Measurements from ENCODE around the gene MCU. TPM values are rescaled to one million over a fixed set of nuclear protein-coding genes. Genes with fewer than 3 reads are reported as not detected.

The MCU gene
- total RNA-seq, 1 donor from 2014 or later: 21.7 TPM

GRCh38 chr10:72782649-72783330 is 90.8 kb downstream of the MCU start:
- Mint-ChIP-seq H3K9me3 (peaks cover 8% of the 10 kb centered on the region), H3K27ac (ENCODE audit: unreplicated experiment) (no peak overlapping the region), H3K4me3 (no peak overlapping the region), H3K36me3 (ENCODE audit: low read depth) (peaks cover 3% of the 10 kb centered on the region), H3K4me1 (peaks cover 29% of the 10 kb centered on the region), H3K27me3 (ENCODE audit: low read depth) (no peaks in the 10 kb centered on the region)
- DNase-seq (ENCODE audit: low read depth, low spot score): no peak
- TF ChIP-seq CTCF (conservative IDR thresholded peaks at IDR 0.05): no peak

- Mint-ChIP-seq H3K4me3 (no peak overlapping the region), H3K27ac (ENCODE audit: unreplicated experiment) (no peak overlapping the region), H3K4me1 (peaks cover 29% of the 10 kb centered on the region), H3K36me3 (ENCODE audit: low read depth) (peaks cover 3% of the 10 kb centered on the region), H3K27me3 (ENCODE audit: low read depth) (no peaks in the 10 kb centered on the region), H3K9me3 (peaks cover 8% of the 10 kb centered on the region)
- DNase-seq (ENCODE audit: low read depth, low spot score): no peak
- no peak for TF ChIP-seq CTCF (conservative IDR thresholded peaks at IDR 0.05)
Measured at GRCh38 chr10:72783410-72783833, 91.5 kb downstream of the MCU start.

GRCh38 chr10:72784551-72785351 is 92.8 kb downstream of the MCU start:
- peaks cover 3% of the 10 kb centered on the region for H3K9me3 Mint-ChIP-seq
- no peak for TF ChIP-seq CTCF (conservative IDR thresholded peaks at IDR 0.05)
- peaks cover 29% of the 10 kb centered on the region for H3K4me1 Mint-ChIP-seq
- H3K36me3 Mint-ChIP-seq (ENCODE audit: low read depth): no peaks in the 10 kb centered on the region
- peak; percentile 36 for DNase-seq (ENCODE audit: low read depth, low spot score)
- no peak overlapping the region for H3K4me3 Mint-ChIP-seq
- H3K27ac Mint-ChIP-seq (ENCODE audit: unreplicated experiment): no peak overlapping the region
- H3K27me3 Mint-ChIP-seq (ENCODE audit: low read depth): no peaks in the 10 kb centered on the region

- Mint-ChIP-seq H3K9me3 (no peaks in the 10 kb centered on the region), H3K27ac (ENCODE audit: unreplicated experiment) (no peak overlapping the region), H3K4me1 (peaks cover 29% of the 10 kb centered on the region), H3K27me3 (ENCODE audit: low read depth) (no peaks in the 10 kb centered on the region), H3K4me3 (no peak overlapping the region), H3K36me3 (ENCODE audit: low read depth) (no peaks in the 10 kb centered on the region)
- TF ChIP-seq CTCF (conservative IDR thresholded peaks at IDR 0.05): no peak
- no peak for DNase-seq (ENCODE audit: low read depth, low spot score)
Measured at GRCh38 chr10:72785409-72785808, 93.5 kb downstream of the MCU start.

GRCh38 chr10:72790216-72790990 is 98.5 kb downstream of the MCU start:
- no peaks in the 10 kb centered on the region for H3K27me3 Mint-ChIP-seq (ENCODE audit: low read depth)
- H3K4me3 Mint-ChIP-seq: no peak overlapping the region
- H3K4me1 Mint-ChIP-seq: peaks cover 12% of the 10 kb centered on the region
- no peak for TF ChIP-seq CTCF (conservative IDR thresholded peaks at IDR 0.05)
- no peak overlapping the region for H3K27ac Mint-ChIP-seq (ENCODE audit: unreplicated experiment)
- no peaks in the 10 kb centered on the region for H3K9me3 Mint-ChIP-seq
- H3K36me3 Mint-ChIP-seq (ENCODE audit: low read depth): no peaks in the 10 kb centered on the region
- DNase-seq (ENCODE audit: low read depth, low spot score): no peak

All from neural crest cell (in vitro differentiated cells).